Spleen (tissue), 11 donors: ENCODE data around the gene CAMSAP2. TPM values are rescaled to one million over a fixed set of nuclear protein-coding genes. Genes with fewer than 3 reads are reported as not detected.
A peak's percentile ranks its signal among the peaks of the same experiment; 100 is the strongest.

Source experiments
- DNase-seq: peaks from one replicate; pipeline ENCODE4 v3.0.0-alpha.2; 2020
- H3K27ac ChIP-seq, 8 donors: fragments of 200-600 bp; sonication (generic) in 7 of 8; 1 replicate in 4 of 8; 2 replicates in 4 of 8; pipeline versions ENCODE4 v1.5.0 to v1.8.0; 2016 to 2021; ENCODE audit warnings: inconsistent platforms in 4 of 8, mild to moderate bottlenecking in 4 of 8, moderate library complexity in 1 of 8
- H3K27me3 ChIP-seq, 7 donors: fragments of 200-600 bp; sonication (generic) in 6 of 7; replicated peaks in 1 of 7; 1 replicate in 4 of 7; 2 replicates in 3 of 7; pipeline versions ENCODE4 v1.5.0 to v1.8.0; 2016 to 2021; ENCODE audit warnings: inconsistent platforms in 3 of 7, mild to moderate bottlenecking in 1 of 7
- H3K36me3 ChIP-seq, 6 donors: fragments of 200-600 bp; sonication (generic) in 5 of 6; 1 replicate in 4 of 6; 2 replicates in 2 of 6; pipeline versions ENCODE4 v1.5.0 to v1.8.0; 2016 to 2021; ENCODE audit warnings: inconsistent platforms in 2 of 6
- H3K4me1 ChIP-seq, 6 donors: fragments of 200-600 bp; sonication (generic) in 5 of 6; 1 replicate in 3 of 6; 2 replicates in 3 of 6; pipeline versions ENCODE4 v1.5.0 to v1.8.0; 2016 to 2021; ENCODE audit warnings: inconsistent platforms in 3 of 6
- H3K4me3 ChIP-seq, 8 donors: fragments of 200-600 bp; sonication (generic) in 7 of 8; 1 replicate in 4 of 8; 2 replicates in 4 of 8; pipeline versions ENCODE4 v1.5.0 to v1.8.0; 2016 to 2021; ENCODE audit warnings: inconsistent platforms in 4 of 8, mild to moderate bottlenecking in 4 of 8, moderate library complexity in 2 of 8
- H3K9me3 ChIP-seq, 8 donors: fragments of 200-600 bp; sonication (generic) in 7 of 8; 1 replicate in 4 of 8; 2 replicates in 4 of 8; pipeline versions ENCODE4 v1.5.0 to v1.8.0; 2016 to 2021; ENCODE audit warnings: inconsistent platforms in 4 of 8
- POLR2A ChIP-seq, 3 donors: fragments of 450-650 bp; IDR thresholded peaks; one replicate each; pipeline ENCODE4 v1.5.1; 2017; ENCODE audit warnings: antibody characterized with exemption in 3 of 3, mild to moderate bottlenecking in 1 of 3
- POLR2AphosphoS5 ChIP-seq, 3 donors: sonication (generic); formaldehyde crosslinking; IDR thresholded peaks; one replicate each; pipeline ENCODE4 v1.5.1; 2017; ENCODE audit warnings: antibody characterized with exemption in 3 of 3
- WGBS, 5 donors: extraction: QIAGEN DNeasy Blood & Tissue Kit in 3 of 5; methylation state at CpG; one replicate each; pipeline versions ENCODE4 v1.1.5 to v1.1.7; 2013 to 2018; 5-methylcytosine and 5-hydroxymethylcytosine counted together
- intact Hi-C: fragments of 100-400 bp; cut with DNase I; formaldehyde crosslinking; loops from one replicate; pipeline ENCODE4 v1.15.0; 2023; ENCODE audit warnings: low total_unique reads
- polyA plus RNA-seq, 3 donors: library from polyadenylated mRNA; stranded (reverse); fragments of 200-250 nt; gene quantifications; one replicate each; pipeline ENCODE4 v1.2.1, GENCODE V29; 2013
- total RNA-seq, 7 donors: library from RNA; depleted of rRNA in 3 of 7; stranded (reverse); fragments of >200 nt in 3 of 7; fragmentation: NEBNext Ultra II Directional in 4 of 7; extraction: Animal tissue kit (Norgen Biotek cat#: 25700) in 4 of 7; gene quantifications; one replicate each; pipeline versions ENCODE4 v1.1.0 to v1.2.1, GENCODE V29; 2016 to 2021
- TF ChIP-seq, protein P1 (sequence below), 11 experiments: fragments of 200-600 bp in 7 of 11; fragments of 450-650 bp in 4 of 11; sonication (generic) in 4 of 11; IDR thresholded peaks in 8 of 11; conservative IDR thresholded peaks in 3 of 11; 1 replicate in 7 of 11; 2 replicates in 4 of 11; pipeline versions ENCODE4 v1.4.0 to v1.8.0; 2016 to 2021; ENCODE audit warnings: antibody characterized with exemption in 11 of 11, inconsistent platforms in 4 of 11, mild to moderate bottlenecking in 1 of 11
- donor health status: healthy with polysubstance abuse.
- donor health status: DM: no; HTN: no; CAD: no; lungs with moderate emphysema.
- donor health status: DM: no; HTN: no; CAD: no.
- donor health status: Bipolar disorder and iron deficiency.
- donor health status: healthy.
- donor health status: DM: no; HTN: no; CAD: no.
- donor health status: DM: yes; HTN: yes; CAD: no.

The CAMSAP2 gene
- total and polyA plus RNA-seq, 10 donors: 2.1 to 24.7 (median 17.2) TPM

DNA sequence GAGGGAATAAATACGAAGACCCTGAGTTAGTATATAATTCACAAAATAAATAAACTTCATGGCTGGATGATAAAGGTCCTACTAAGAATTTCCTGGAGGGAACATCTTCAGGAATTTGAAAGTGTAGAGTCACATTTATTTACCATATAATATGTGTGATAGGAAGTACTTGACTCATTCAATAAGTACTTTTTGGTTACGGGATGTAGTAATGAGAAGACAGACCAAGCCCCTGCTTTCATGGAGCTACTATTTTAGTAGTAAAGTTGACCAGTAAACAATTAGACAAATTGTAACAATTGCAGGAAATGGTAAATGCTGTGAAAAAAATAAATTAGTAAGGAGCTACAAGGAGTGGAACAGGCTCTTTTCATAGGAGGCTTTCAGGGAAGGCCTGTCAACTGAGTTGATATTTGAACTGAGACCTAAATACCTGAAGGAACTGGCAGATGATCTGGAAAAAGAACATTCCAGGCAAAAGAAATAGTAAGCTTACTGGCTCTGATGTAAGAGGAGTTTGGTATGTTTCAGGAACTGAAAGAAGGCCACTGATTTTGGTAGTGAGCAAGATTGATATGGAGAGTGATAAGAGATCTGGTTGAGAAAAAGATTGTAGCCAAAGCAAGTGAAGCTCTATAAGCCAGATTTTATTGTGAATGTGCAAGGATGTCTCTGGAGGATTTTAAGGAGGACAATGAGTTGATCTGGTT lies 36.2 kb downstream of the CAMSAP2 start:
- intact Hi-C loops: no loop called here
- 68 to 79% (median 74%) methylated on average over 2 of the region's 2 CpGs for WGBS, 5 donors
- TF ChIP-seq POLR2A (IDR thresholded peaks at IDR 0.05): no peak
- TF ChIP-seq POLR2AphosphoS5 (IDR thresholded peaks at IDR 0.05): no peak
- TF ChIP-seq, protein P1, sequence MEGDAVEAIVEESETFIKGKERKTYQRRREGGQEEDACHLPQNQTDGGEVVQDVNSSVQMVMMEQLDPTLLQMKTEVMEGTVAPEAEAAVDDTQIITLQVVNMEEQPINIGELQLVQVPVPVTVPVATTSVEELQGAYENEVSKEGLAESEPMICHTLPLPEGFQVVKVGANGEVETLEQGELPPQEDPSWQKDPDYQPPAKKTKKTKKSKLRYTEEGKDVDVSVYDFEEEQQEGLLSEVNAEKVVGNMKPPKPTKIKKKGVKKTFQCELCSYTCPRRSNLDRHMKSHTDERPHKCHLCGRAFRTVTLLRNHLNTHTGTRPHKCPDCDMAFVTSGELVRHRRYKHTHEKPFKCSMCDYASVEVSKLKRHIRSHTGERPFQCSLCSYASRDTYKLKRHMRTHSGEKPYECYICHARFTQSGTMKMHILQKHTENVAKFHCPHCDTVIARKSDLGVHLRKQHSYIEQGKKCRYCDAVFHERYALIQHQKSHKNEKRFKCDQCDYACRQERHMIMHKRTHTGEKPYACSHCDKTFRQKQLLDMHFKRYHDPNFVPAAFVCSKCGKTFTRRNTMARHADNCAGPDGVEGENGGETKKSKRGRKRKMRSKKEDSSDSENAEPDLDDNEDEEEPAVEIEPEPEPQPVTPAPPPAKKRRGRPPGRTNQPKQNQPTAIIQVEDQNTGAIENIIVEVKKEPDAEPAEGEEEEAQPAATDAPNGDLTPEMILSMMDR (IDR thresholded peaks at IDR 0.05 in 8 of 11, conservative IDR thresholded peaks at IDR 0.05 in 3 of 11): no peak
- no peaks in the 10 kb centered on the region for H3K36me3 ChIP-seq
- DNase-seq: no peak
- no peaks in the 10 kb centered on the region for H3K27me3 ChIP-seq
- H3K27ac ChIP-seq: peak overlapping the region in 6 of 8 donors; percentile 13 to 46 (median 38)
- H3K9me3 ChIP-seq: no peaks in the 10 kb centered on the region
- no peak overlapping the region for H3K4me3 ChIP-seq
- peaks cover 0 to 16% (median 7%) of the 10 kb centered on the region in 6 donors for H3K4me1 ChIP-seq

DNA sequence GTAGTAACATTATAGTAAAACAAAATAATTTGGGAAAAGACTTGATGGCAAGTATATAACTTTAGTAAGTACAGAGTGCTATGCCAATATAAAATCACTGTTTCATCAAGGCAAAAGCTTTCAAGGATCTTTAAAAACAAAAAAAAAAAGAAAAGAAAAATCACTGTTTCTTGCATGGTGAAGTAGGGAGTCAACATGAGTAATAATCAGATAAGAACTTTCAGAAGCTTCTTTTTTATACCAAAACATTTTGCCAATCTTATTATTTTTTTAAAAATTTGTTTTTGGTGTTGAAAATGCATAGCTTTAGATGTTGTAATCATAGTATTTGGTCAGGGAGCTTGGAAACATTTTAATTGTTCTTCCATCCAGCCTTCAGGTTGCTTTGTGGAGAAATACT lies 37.2 kb downstream of the CAMSAP2 start:
- Histone ChIP-seq H3K36me3 (no peaks in the 10 kb centered on the region), H3K4me1 (peaks cover 0 to 22% (median 9%) of the 10 kb centered on the region in 6 donors), H3K27me3 (no peaks in the 10 kb centered on the region), H3K9me3 (no peaks in the 10 kb centered on the region), H3K27ac (peak overlapping the region in 1 of 8 donors; percentile 2), H3K4me3 (no peak overlapping the region)
- no peak for DNase-seq
- intact Hi-C loops: no loop called here
- TF ChIP-seq, protein P1 (IDR thresholded peaks at IDR 0.05 in 8 of 11, conservative IDR thresholded peaks at IDR 0.05 in 3 of 11): no peak
- TF ChIP-seq POLR2A (IDR thresholded peaks at IDR 0.05) (no peak), POLR2AphosphoS5 (IDR thresholded peaks at IDR 0.05) (no peak)

DNA sequence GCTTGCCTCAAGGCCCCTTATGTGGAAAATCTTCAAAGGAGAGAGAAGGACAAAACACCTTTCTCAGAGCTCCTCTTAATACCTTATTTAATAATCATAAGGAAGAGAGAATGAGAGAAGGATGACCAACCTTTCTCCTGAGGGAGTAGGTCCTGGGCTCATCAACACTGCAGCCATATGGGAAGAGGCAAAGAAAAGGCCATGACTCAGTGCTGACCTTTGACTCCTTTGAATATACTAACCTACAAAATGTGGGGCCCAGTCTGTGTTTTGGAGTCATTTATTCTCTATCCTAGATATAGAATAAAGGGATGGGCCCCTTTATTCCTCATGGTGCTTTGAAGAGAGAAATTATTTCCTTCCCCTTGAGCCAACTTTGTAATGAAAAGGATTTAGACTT lies 38.3 kb downstream of the CAMSAP2 start:
- no peak overlapping the region for H3K27ac ChIP-seq

DNA sequence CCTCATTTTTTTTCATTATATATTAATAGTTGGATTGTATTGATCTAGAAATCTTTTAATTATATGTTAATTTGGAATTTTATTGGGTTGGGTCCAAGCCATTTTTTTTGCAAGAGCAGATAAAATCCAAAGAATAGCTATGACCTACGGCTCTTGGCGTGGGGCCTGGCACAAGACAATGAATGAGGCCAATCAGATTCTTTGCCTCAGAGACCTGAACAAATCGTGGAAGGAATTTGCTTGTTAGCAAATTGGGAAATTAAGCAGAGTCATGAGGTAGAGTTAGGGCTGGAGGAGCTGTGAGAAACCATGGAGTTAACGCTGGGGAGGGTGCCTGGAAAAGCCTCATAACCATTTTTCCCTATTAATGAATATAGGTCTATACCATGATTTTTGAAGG lies 40.1 kb downstream of the CAMSAP2 start:
- DNase-seq: no peak
- Histone ChIP-seq H3K4me3 (no peak overlapping the region), H3K27me3 (no peaks in the 10 kb centered on the region), H3K27ac (no peak overlapping the region), H3K9me3 (peaks cover 0 to 13% (median 8%) of the 10 kb centered on the region in 8 donors), H3K36me3 (no peaks in the 10 kb centered on the region), H3K4me1 (peaks cover 0 to 29% (median 13%) of the 10 kb centered on the region in 6 donors)
- WGBS, 5 donors: 78 to 89% (median 82%) methylated on average over 4 of the region's 4 CpGs
- intact Hi-C loops: no loop called here
- no peak for TF ChIP-seq POLR2AphosphoS5 (IDR thresholded peaks at IDR 0.05)
- TF ChIP-seq, protein P1 (IDR thresholded peaks at IDR 0.05 in 8 of 11, conservative IDR thresholded peaks at IDR 0.05 in 3 of 11): no peak
- no peak for TF ChIP-seq POLR2A (IDR thresholded peaks at IDR 0.05)

More for the DNA sequence above, 38.3 kb downstream of the CAMSAP2 start:
- intact Hi-C loops: no loop called here
- no peak for DNase-seq
- Histone ChIP-seq H3K36me3 (no peaks in the 10 kb centered on the region), H3K4me1 (peaks cover 0 to 29% (median 13%) of the 10 kb centered on the region in 6 donors), H3K4me3 (no peak overlapping the region), H3K27me3 (no peaks in the 10 kb centered on the region), H3K9me3 (no peaks in the 10 kb centered on the region)
- TF ChIP-seq, protein P1 (IDR thresholded peaks at IDR 0.05 in 8 of 11, conservative IDR thresholded peaks at IDR 0.05 in 3 of 11): no peak
- no peak for TF ChIP-seq POLR2A (IDR thresholded peaks at IDR 0.05)
- no peak for TF ChIP-seq POLR2AphosphoS5 (IDR thresholded peaks at IDR 0.05)
